ENCODE results near the gene IFT122. TPM values are rescaled to one million over a fixed set of nuclear protein-coding genes. Genes with fewer than 3 reads are reported as not detected.
A peak's percentile ranks its signal among the peaks of the same experiment; 100 is the strongest.

Gene IFT122
- total RNA-seq, 2 experiments from 2014 or later: 21.5 to 25.5 TPM

GRCh38 chr3:129418041-129418973 is 21.7 kb upstream of the IFT122 start:
- ChIA-PET POLR2A (no interaction called here), CTCF (no interaction called here)
- intact Hi-C loops (cut with micrococcal nuclease): no loop called here
- Mint-ChIP-seq H3K9me3 (no peaks in the 10 kb centered on the region), H3K4me3 (no peak overlapping the region), H3K27ac (no peak overlapping the region), H3K4me1 (ENCODE audit: low read depth) (no peaks in the 10 kb centered on the region), H3K36me3 (no peaks in the 10 kb centered on the region), H3K27me3 (no peaks in the 10 kb centered on the region)
- no peak for DNase-seq

GRCh38 chr3:129419476-129419875 is 20.5 kb upstream of the IFT122 start:
- H3K4me1 Mint-ChIP-seq (ENCODE audit: low read depth): peaks cover 10% of the 10 kb centered on the region
- no peaks in the 10 kb centered on the region for H3K36me3 Mint-ChIP-seq
- no peak for DNase-seq
- intact Hi-C loops (cut with micrococcal nuclease): no loop called here
- CTCF ChIA-PET: no interaction called here
- POLR2A ChIA-PET: no interaction called here
- H3K4me3 Mint-ChIP-seq: no peak overlapping the region
- no peaks in the 10 kb centered on the region for H3K27me3 Mint-ChIP-seq
- no peaks in the 10 kb centered on the region for H3K9me3 Mint-ChIP-seq
- no peak overlapping the region for H3K27ac Mint-ChIP-seq

- peaks cover 18% of the 10 kb centered on the region for H3K4me1 Mint-ChIP-seq (ENCODE audit: low read depth)
- DNase-seq: no peak
- no peaks in the 10 kb centered on the region for H3K9me3 Mint-ChIP-seq
- intact Hi-C loops (cut with micrococcal nuclease): no loop called here
- ChIA-PET POLR2A (no interaction called here), CTCF (interaction anchor here (1.8 kb wide), 1 partner anchor 21 kb away, joined by 5 read pairs; no protein-coding TSS in a partner anchor)
- H3K27ac Mint-ChIP-seq: no peak overlapping the region
- H3K36me3 Mint-ChIP-seq: no peaks in the 10 kb centered on the region
- no peaks in the 10 kb centered on the region for H3K27me3 Mint-ChIP-seq
- H3K4me3 Mint-ChIP-seq: no peak overlapping the region
Observed at GRCh38 chr3:129421236-129421883, 18.7 kb upstream of the IFT122 start.

- H3K4me1 Mint-ChIP-seq (ENCODE audit: low read depth): peaks cover 18% of the 10 kb centered on the region
- intact Hi-C loops (cut with micrococcal nuclease): no loop called here
- CTCF ChIA-PET: interaction anchor here (1.0 to 1.8 kb wide), 3 partner anchors 22 to 68 kb away, joined by 3 to 5 read pairs (median 4); no protein-coding TSS in a partner anchor
- POLR2A ChIA-PET: interaction anchor here (0.6 kb wide), 1 partner anchor 17 kb away, joined by 3 read pairs; no protein-coding TSS in a partner anchor
- H3K4me3 Mint-ChIP-seq: no peak overlapping the region
- H3K36me3 Mint-ChIP-seq: no peaks in the 10 kb centered on the region
- H3K9me3 Mint-ChIP-seq: no peaks in the 10 kb centered on the region
- no peaks in the 10 kb centered on the region for H3K27me3 Mint-ChIP-seq
- DNase-seq: no peak
- no peak overlapping the region for H3K27ac Mint-ChIP-seq
Observed at GRCh38 chr3:129421988-129422745, 17.9 kb upstream of the IFT122 start.

GRCh38 chr3:129422897-129423296 is 17.1 kb upstream of the IFT122 start:
- POLR2A ChIA-PET: interaction anchor here (0.6 kb wide), 1 partner anchor 16 kb away, joined by 3 read pairs; no protein-coding TSS in a partner anchor
- DNase-seq: no peak
- intact Hi-C loops (cut with micrococcal nuclease): no loop called here
- CTCF ChIA-PET: interaction anchor here (1.0 to 1.2 kb wide), 2 partner anchors 39 to 67 kb away, joined by 3 to 4 read pairs; no protein-coding TSS in a partner anchor
- H3K27ac Mint-ChIP-seq: no peak overlapping the region
- H3K9me3 Mint-ChIP-seq: no peaks in the 10 kb centered on the region
- H3K4me3 Mint-ChIP-seq: no peak overlapping the region
- peaks cover 22% of the 10 kb centered on the region for H3K4me1 Mint-ChIP-seq (ENCODE audit: low read depth)
- H3K27me3 Mint-ChIP-seq: no peaks in the 10 kb centered on the region
- no peaks in the 10 kb centered on the region for H3K36me3 Mint-ChIP-seq

- DNase-seq: peak; percentile 28
- Mint-ChIP-seq H3K36me3 (peaks cover 4% of the 10 kb centered on the region), H3K4me3 (no peak overlapping the region), H3K4me1 (ENCODE audit: low read depth) (peaks cover 36% of the 10 kb centered on the region), H3K27ac (no peak overlapping the region), H3K27me3 (no peaks in the 10 kb centered on the region), H3K9me3 (no peaks in the 10 kb centered on the region)
- ChIA-PET CTCF (no interaction called here), POLR2A (no interaction called here)
- intact Hi-C loops (cut with micrococcal nuclease): no loop called here
Observed at GRCh38 chr3:129424185-129424841, 15.7 kb upstream of the IFT122 start.

- no peaks in the 10 kb centered on the region for H3K9me3 Mint-ChIP-seq
- no peak overlapping the region for H3K4me3 Mint-ChIP-seq
- no peak overlapping the region for H3K27ac Mint-ChIP-seq
- H3K36me3 Mint-ChIP-seq: peaks cover 4% of the 10 kb centered on the region
- DNase-seq: no peak
- peaks cover 38% of the 10 kb centered on the region for H3K4me1 Mint-ChIP-seq (ENCODE audit: low read depth)
- ChIA-PET POLR2A (interaction anchor here (1.1 kb wide), 1 partner anchor 15 kb away, joined by 3 read pairs; the partner anchor contains the start of genes IFT122 and MBD4), CTCF (interaction anchor here (1.3 kb wide), 1 partner anchor 26 kb away, joined by 3 read pairs; no protein-coding TSS in a partner anchor)
- H3K27me3 Mint-ChIP-seq: no peaks in the 10 kb centered on the region
- intact Hi-C loops (cut with micrococcal nuclease): no loop called here
Observed at GRCh38 chr3:129425213-129425612, 14.8 kb upstream of the IFT122 start.

GRCh38 chr3:129425619-129426018 is 14.4 kb upstream of the IFT122 start:
- H3K9me3 Mint-ChIP-seq: no peaks in the 10 kb centered on the region
- intact Hi-C loops (cut with micrococcal nuclease): no loop called here
- no peaks in the 10 kb centered on the region for H3K27me3 Mint-ChIP-seq
- H3K36me3 Mint-ChIP-seq: peaks cover 6% of the 10 kb centered on the region
- CTCF ChIA-PET: interaction anchor here (0.6 to 1.3 kb wide), 2 partner anchors 26 to 288 kb away, joined by 3 read pairs; no protein-coding TSS in a partner anchor
- H3K4me3 Mint-ChIP-seq: no peak overlapping the region
- no peak for DNase-seq
- H3K27ac Mint-ChIP-seq: no peak overlapping the region
- H3K4me1 Mint-ChIP-seq (ENCODE audit: low read depth): peaks cover 38% of the 10 kb centered on the region
- POLR2A ChIA-PET: interaction anchor here (1.1 kb wide), 1 partner anchor 14 kb away, joined by 3 read pairs; the partner anchor contains the start of genes IFT122 and MBD4

GRCh38 chr3:129428007-129428375 is 12.0 kb upstream of the IFT122 start:
- peak overlapping the region; percentile 59 for H3K4me3 Mint-ChIP-seq
- CTCF ChIA-PET: interaction anchor here (1.2 to 1.4 kb wide), 2 partner anchors 12 to 28 kb away, joined by 3 to 4 read pairs; partner anchors contain the start of genes IFT122 and MBD4
- H3K4me1 Mint-ChIP-seq (ENCODE audit: low read depth): peaks cover 38% of the 10 kb centered on the region
- intact Hi-C loops (cut with micrococcal nuclease): loop anchor here (1.0 kb wide), 2 partner anchors 12 to 29 kb away; partner anchors contain the start of gene IFT122
- H3K27me3 Mint-ChIP-seq: no peaks in the 10 kb centered on the region
- peaks cover 16% of the 10 kb centered on the region for H3K36me3 Mint-ChIP-seq
- no peak for DNase-seq
- POLR2A ChIA-PET: interaction anchor here (4.1 kb wide), 1 partner anchor 12 kb away, joined by 30 read pairs; the partner anchor contains the start of genes IFT122 and MBD4
- no peaks in the 10 kb centered on the region for H3K9me3 Mint-ChIP-seq
- H3K27ac Mint-ChIP-seq: no peak overlapping the region

GRCh38 chr3:129428376-129429079 is 11.5 kb upstream of the IFT122 start, which contains the start of gene EFCAB12:
Gene EFCAB12, minus strand, starts transcription at chr3:129428636. Its CDS starts 148 bp downstream, at chr3:129428488.
- no peaks in the 10 kb centered on the region for H3K27me3 Mint-ChIP-seq
- peaks cover 16% of the 10 kb centered on the region for H3K36me3 Mint-ChIP-seq
- H3K4me1 Mint-ChIP-seq (ENCODE audit: low read depth): peaks cover 38% of the 10 kb centered on the region
- H3K4me3 Mint-ChIP-seq: peak within 1 kb of the TSS; percentile 59
- no peaks in the 10 kb centered on the region for H3K9me3 Mint-ChIP-seq
- intact Hi-C loops (cut with micrococcal nuclease): loop anchor here (1.0 kb wide), 2 partner anchors 12 to 29 kb away; partner anchors contain the start of gene IFT122
- ChIA-PET CTCF (interaction anchor here (1.2 to 1.4 kb wide), 2 partner anchors 11 to 28 kb away, joined by 3 to 4 read pairs; partner anchors contain the start of genes IFT122 and MBD4), POLR2A (interaction anchor here (1.3 to 4.1 kb wide), 2 partner anchors 11 to 191 kb away, joined by 4 to 30 read pairs; partner anchors contain the start of genes IFT122 and MBD4)
- DNase-seq: peak; percentile 94
- peak within 1 kb of the TSS; percentile 72 for H3K27ac Mint-ChIP-seq
